SK-N-SH (cell line): ENCODE results near the gene KRT73.
"Not testable (repeated sequence)": the region's sequence is repeated elsewhere in the genome, so short reads cannot be mapped to it uniquely, and the experiment has no call there.

Source experiments
- EZH2phosphoT487 ChIP-seq: fragments of 200-600 bp; sonication (generic); IDR thresholded peaks from 2 replicates; pipeline ENCODE4 v1.6.1; 2017; ENCODE audit warnings: low read depth, mixed run types, mild to moderate bottlenecking, antibody characterized with exemption, moderate library complexity, borderline replicate concordance
- GATA2 ChIP-seq: sonication (generic); formaldehyde crosslinking; IDR thresholded peaks from 2 replicates; pipeline ENCODE4 v1.5.0; 2020; ENCODE audit warnings: mild to moderate bottlenecking, missing genetic modification reagents
- POLR2AphosphoS5 ChIP-seq: IDR thresholded peaks from 2 replicates; pipeline ENCODE4 v1.6.1; 2012; ENCODE audit warnings: low read depth, low read length
- RAD21 ChIP-seq: IDR thresholded peaks from 2 replicates; pipeline ENCODE4 v1.6.1; 2012; ENCODE audit warnings: mild to moderate bottlenecking, low read length
- RCOR1 ChIP-seq: fragments of 150-350 bp; IDR thresholded peaks from 2 replicates; pipeline ENCODE4 v1.6.1; 2017; ENCODE audit warnings: antibody characterized with exemption, low read length
- TAF1 ChIP-seq: IDR thresholded peaks from 2 replicates; pipeline ENCODE4 v1.6.1; 2012; ENCODE audit warnings: low read depth, mild to moderate bottlenecking, low read length, moderate library complexity, borderline replicate concordance
- TF ChIP-seq, protein P1 (sequence below): fragments of 200-600 bp; sonication (generic); IDR thresholded peaks from 2 replicates; pipeline ENCODE4 v1.6.1; 2017; ENCODE audit warnings: antibody characterized with exemption, mild to moderate bottlenecking, moderate library complexity
- TF ChIP-seq, protein P2 (sequence below): IDR thresholded peaks from 2 replicates; pipeline ENCODE4 v1.4.0; 2012; ENCODE audit warnings: low read depth
- TF ChIP-seq, protein P3 (sequence below): IDR thresholded peaks from 2 replicates; pipeline ENCODE4; 2012
- TF ChIP-seq, protein P4 (sequence below): IDR thresholded peaks from 2 replicates; pipeline ENCODE4 v1.6.1; 2012; ENCODE audit warnings: mild to moderate bottlenecking, low read depth, low read length, moderate library complexity
- TF ChIP-seq, protein P5 (sequence below): IDR thresholded peaks from 2 replicates; pipeline ENCODE4 v1.4.0; 2012; ENCODE audit warnings: low read depth, borderline replicate concordance

DNA sequence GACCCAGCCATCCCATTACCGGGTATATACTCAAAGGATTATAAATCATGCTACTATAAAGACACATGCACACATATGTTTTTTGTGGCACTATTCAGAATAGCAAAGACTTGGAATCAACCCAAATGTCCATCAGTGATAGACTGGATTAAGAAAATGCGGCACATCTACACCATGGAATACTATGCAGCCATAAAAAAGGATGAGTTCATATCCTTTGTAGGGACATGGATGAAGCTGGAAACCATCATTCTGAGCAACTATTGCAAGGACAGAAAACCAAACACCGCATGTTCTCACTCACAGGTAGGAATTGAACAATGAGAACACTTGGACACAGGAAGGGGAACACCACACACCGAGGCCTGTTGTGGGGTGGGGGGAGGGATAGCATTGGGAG is 24.1 kb downstream of the KRT73 start:
- TF ChIP-seq, protein P1, sequence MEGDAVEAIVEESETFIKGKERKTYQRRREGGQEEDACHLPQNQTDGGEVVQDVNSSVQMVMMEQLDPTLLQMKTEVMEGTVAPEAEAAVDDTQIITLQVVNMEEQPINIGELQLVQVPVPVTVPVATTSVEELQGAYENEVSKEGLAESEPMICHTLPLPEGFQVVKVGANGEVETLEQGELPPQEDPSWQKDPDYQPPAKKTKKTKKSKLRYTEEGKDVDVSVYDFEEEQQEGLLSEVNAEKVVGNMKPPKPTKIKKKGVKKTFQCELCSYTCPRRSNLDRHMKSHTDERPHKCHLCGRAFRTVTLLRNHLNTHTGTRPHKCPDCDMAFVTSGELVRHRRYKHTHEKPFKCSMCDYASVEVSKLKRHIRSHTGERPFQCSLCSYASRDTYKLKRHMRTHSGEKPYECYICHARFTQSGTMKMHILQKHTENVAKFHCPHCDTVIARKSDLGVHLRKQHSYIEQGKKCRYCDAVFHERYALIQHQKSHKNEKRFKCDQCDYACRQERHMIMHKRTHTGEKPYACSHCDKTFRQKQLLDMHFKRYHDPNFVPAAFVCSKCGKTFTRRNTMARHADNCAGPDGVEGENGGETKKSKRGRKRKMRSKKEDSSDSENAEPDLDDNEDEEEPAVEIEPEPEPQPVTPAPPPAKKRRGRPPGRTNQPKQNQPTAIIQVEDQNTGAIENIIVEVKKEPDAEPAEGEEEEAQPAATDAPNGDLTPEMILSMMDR: not testable (repeated sequence)
- TF ChIP-seq, protein P2, sequence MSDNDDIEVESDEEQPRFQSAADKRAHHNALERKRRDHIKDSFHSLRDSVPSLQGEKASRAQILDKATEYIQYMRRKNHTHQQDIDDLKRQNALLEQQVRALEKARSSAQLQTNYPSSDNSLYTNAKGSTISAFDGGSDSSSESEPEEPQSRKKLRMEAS: not testable (repeated sequence)
- TF ChIP-seq, protein P3, sequence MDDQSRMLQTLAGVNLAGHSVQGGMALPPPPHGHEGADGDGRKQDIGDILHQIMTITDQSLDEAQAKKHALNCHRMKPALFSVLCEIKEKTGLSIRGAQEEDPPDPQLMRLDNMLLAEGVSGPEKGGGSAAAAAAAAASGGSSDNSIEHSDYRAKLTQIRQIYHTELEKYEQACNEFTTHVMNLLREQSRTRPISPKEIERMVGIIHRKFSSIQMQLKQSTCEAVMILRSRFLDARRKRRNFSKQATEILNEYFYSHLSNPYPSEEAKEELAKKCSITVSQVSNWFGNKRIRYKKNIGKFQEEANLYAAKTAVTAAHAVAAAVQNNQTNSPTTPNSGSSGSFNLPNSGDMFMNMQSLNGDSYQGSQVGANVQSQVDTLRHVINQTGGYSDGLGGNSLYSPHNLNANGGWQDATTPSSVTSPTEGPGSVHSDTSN: not testable (repeated sequence)
- TF ChIP-seq TAF1; GATA2 (CRISPR knock-in tag); POLR2AphosphoS5; RCOR1; EZH2phosphoT487; RAD21: not testable (repeated sequence)
- TF ChIP-seq, protein P4, sequence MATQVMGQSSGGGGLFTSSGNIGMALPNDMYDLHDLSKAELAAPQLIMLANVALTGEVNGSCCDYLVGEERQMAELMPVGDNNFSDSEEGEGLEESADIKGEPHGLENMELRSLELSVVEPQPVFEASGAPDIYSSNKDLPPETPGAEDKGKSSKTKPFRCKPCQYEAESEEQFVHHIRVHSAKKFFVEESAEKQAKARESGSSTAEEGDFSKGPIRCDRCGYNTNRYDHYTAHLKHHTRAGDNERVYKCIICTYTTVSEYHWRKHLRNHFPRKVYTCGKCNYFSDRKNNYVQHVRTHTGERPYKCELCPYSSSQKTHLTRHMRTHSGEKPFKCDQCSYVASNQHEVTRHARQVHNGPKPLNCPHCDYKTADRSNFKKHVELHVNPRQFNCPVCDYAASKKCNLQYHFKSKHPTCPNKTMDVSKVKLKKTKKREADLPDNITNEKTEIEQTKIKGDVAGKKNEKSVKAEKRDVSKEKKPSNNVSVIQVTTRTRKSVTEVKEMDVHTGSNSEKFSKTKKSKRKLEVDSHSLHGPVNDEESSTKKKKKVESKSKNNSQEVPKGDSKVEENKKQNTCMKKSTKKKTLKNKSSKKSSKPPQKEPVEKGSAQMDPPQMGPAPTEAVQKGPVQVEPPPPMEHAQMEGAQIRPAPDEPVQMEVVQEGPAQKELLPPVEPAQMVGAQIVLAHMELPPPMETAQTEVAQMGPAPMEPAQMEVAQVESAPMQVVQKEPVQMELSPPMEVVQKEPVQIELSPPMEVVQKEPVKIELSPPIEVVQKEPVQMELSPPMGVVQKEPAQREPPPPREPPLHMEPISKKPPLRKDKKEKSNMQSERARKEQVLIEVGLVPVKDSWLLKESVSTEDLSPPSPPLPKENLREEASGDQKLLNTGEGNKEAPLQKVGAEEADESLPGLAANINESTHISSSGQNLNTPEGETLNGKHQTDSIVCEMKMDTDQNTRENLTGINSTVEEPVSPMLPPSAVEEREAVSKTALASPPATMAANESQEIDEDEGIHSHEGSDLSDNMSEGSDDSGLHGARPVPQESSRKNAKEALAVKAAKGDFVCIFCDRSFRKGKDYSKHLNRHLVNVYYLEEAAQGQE: not testable (repeated sequence)
- TF ChIP-seq, protein P5, sequence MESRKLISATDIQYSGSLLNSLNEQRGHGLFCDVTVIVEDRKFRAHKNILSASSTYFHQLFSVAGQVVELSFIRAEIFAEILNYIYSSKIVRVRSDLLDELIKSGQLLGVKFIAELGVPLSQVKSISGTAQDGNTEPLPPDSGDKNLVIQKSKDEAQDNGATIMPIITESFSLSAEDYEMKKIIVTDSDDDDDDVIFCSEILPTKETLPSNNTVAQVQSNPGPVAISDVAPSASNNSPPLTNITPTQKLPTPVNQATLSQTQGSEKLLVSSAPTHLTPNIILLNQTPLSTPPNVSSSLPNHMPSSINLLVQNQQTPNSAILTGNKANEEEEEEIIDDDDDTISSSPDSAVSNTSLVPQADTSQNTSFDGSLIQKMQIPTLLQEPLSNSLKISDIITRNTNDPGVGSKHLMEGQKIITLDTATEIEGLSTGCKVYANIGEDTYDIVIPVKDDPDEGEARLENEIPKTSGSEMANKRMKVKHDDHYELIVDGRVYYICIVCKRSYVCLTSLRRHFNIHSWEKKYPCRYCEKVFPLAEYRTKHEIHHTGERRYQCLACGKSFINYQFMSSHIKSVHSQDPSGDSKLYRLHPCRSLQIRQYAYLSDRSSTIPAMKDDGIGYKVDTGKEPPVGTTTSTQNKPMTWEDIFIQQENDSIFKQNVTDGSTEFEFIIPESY: not testable (repeated sequence)
